Activated CD4-positive, alpha-beta T cell treated with anti-CD3 and anti-CD28 coated beads, Interleukin-2, amount 50 U/mL, for 1 hour (primary cell): ENCODE results near the gene UBTF.

Experiments
- DNase-seq: peaks from one replicate; pipeline ENCODE4 v3.0.0-alpha.2; 2020

Gene UBTF

DNA sequence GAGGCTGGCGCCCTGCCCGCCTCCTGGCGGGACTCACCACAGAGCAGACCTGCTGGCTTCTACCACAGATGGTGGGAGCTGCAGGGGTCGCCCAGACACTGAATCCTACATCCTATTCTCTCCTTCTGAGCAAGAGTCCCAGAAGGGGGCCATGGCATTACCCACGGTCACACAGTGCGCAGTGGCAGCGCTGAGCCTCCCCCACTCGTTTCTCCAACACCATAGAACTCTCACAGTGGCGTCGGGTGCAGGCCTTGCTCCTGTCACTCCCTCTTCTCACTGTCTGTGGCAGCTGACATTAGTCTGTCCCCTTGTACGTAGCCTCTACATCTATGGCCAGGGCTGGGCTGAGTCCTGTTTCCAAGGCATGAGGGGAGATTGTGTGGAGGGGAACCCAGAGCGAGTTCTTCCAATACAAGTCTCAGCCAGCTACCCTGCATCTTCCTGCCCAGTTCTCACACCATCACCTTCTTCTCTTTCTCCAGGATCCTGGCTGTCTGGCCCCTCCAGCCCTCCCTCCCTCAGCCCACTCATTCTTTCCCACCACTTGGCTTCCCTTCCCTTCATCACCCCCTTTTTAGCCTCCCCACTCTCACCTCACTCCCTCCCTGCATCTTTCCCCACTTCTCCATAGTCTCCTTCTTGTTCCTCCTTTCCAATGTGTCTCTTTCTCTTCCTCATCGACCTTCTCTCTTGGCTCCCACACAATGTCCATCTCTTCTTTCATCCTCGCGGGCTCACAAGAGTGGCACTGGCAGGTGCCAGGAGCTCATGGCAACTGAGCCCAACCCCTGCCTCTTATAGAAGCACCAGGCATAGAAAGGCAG is 5.9 kb downstream of the UBTF start:
- DNase-seq: no peak

DNA sequence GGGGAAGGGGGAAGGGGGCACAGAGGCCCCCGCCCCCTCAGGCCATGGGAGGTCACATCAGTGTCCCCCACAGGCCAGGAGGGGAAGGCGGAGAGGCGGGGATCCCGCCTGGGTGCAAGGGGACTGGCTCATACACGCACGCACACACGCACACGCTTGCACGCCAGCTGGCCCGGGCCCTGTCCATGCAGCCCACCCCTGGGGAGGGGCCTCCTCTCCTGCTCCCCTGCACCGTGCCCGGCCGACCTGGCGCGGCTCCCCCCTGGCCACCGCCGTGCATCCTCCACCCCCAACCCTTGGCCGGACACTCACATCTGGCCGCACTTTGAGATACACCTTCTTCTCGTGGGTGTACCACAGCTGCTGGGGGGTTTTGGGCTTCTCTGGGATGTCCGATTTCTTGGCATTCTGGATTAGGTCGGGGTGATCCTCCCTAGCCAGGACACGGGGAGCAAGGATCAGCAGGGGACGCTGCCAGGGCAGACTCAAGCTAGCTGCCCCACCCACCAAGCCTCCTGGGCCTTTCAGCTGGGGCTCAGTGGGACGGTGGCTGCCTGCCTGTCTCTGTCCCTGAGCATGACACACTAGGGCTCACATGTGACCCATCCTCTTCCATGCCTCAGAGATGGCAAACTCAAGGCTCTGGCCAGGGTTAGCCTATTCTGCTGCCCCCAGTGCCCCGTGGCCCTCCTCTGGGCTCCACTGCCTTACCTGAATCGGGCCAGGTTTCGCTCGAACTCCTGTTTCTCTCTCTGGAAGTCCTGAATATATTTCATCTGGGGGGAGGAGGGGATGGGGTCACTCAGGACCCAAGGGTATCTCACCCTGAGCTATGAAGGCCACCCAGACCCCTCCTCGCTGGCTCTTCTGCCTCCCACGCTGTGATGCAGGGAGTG is 6.7 kb downstream of the UBTF start:
- DNase-seq: no peak

DNA sequence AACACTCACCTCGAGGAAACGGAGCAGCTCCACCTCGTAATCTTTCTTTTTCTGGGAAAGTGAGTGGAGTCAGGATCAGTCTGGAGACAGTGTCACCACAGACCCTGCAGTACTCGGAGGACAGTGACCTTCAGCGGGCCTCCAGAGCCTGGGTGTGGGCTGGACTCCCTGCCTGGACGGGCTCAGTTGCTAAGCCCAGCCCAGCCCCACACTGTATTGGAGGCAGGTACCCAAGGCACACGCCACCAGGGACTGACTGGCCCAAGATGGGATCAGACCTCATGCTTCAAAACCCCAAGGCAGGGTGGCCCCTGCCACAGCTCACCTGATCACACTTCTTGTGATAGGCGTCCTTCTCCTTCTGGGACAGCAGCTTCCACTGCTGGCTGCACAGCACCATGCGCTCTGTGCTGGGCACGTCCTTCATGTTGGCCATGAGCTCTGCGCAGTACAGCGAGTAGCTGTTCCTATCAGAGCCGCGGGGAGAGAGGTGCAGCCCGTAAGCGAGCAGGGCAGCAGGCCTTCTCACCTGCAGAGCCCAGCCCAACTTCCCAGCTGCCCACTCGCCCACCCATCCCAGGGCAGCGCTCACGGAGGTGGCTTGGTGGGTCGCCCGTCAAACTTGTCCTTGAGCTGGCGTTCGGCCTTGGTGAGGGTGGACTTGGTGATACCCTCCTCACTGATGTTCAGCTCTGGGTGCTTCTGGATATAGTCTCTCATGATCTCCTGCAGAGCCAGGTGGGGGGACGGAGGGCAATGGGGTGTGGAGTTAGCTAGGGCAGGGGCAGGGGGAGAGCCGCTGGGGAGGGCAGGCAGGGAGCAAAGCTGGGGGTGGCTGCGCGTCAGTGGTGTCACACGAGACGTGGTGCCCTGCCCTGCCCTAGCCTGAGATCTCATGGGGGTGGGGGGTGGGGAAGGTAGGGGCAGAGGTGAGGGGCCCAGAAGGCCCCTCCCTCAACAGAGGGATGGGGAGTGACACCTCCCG is 7.9 kb downstream of the UBTF start:
- no peak for DNase-seq

DNA sequence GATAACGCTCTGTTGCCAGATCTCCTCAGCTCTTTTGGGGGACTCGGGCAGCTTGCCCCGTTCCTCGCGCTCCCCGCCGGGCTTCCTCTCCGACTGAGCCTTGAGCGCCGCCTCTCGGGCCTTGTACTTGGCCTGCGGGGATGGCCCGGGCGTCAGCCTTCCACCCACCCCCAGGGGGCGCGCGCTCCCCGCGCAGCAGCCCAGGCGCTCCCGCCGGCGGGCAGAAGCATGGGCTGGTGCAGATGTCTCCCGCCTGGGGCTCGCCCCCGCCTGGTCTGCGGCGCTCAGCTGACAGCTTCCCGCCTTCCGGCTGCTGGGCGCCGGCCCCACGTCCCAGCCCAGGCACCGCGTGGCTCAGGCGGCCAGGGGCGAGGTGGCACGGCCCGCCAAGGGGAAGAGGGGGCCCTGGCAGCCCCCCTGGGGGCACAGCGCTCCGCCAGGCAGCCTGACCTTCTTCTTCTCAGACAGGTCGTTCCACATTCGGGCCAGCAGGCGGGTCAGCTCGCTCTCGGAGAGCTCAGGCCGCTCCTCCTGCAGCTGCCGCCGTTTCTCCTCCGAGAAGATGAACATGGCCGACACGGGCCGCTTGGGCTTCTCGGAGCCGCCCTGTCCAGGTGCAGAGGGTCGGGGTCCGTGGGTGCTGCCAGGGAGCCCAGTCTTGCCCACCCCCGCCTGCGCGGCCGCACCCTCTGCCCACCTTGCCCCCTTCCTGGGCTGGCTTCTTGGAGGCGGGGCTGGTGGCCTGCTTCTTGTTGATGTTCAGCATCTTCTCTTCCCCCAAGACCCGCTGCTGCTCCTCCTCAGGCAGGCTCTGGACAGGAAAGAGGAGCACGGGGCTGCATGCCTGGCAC is 8.9 kb downstream of the UBTF start:
- peak; percentile 91 for DNase-seq

DNA sequence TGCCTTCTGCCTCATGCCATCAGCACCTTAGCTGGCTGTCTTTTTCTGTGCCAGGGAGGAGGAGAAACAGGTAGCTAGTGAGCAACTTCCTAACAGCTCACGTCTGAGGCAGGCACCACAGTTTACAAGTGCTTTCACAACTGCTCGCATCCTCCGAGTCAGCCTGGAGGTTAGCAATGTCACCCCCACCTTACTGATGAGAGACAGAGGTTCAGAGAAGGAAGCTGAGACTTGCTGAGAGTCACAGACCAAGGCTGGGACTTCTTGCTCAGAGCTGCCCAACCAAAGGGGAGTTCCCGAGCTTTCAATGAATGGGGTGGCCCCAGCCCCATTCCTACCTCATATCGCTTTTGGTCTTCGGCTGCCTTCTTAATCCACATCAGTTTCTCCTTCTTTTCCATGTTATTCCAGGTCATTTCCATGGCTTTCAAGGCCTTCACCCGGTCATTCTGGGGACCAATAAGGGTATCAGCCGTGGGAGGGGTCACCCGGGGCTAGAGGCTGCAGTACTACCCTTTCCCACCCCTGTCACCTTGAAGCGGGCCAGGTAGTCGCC is 9.6 kb downstream of the UBTF start:
- no peak for DNase-seq

DNA sequence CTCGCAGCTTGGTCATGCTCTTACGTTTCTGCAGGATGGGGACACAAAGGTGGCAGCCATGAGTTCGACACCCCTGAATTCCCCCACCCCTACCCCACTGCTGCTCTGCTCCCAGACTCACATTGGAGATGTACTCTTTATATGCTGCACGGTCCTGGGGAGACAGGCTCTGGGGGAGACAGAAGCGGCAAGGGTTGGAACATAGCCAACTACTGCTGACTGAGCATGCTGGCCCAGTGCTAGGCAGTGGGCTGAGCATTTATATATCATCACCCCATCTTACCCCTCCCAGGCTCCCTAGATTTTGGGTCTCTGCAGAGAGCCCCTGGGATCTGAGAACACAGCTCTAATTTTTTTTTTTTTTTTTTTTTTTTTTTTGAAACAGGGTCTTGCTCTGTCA is 11.7 kb downstream of the UBTF start:
- DNase-seq: no peak

DNA sequence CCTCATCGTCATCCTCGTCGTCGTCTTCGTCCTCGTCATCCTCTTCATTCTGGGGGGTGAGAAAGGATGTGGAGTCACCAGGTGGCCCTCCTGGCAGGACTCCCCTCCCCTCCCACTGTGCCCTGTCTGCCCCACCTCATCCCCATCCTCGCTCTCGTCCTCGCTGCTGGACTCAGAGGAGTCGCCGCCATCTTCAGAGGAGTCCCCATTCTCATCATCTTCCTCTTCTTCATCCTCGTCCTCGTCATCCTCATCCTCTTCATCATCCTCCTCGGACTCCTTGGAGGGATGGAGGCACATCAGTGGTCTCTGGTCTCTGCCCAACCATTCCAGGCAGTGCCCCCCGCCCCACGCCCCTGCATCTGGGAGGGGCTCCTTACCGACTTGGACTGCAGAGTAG is 12.2 kb downstream of the UBTF start:
- DNase-seq: no peak

DNA sequence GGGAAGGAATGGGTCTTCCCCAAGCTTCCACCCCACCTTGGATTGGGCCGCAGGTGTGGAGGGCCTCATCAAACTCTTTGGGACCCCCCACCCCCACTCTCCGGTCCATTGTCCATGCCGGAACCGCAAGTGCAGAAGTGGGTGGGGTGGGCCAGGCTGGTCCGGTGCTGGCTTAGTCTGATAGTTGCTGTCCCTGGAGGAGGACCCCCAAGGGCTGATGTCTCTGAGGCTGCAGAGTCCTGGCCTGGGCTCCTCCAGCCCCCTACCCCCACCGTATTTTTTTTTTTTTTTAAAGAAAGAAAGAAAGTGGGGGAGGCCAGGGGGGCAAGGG is 12.7 kb downstream of the UBTF start:
- no peak for DNase-seq

DNA sequence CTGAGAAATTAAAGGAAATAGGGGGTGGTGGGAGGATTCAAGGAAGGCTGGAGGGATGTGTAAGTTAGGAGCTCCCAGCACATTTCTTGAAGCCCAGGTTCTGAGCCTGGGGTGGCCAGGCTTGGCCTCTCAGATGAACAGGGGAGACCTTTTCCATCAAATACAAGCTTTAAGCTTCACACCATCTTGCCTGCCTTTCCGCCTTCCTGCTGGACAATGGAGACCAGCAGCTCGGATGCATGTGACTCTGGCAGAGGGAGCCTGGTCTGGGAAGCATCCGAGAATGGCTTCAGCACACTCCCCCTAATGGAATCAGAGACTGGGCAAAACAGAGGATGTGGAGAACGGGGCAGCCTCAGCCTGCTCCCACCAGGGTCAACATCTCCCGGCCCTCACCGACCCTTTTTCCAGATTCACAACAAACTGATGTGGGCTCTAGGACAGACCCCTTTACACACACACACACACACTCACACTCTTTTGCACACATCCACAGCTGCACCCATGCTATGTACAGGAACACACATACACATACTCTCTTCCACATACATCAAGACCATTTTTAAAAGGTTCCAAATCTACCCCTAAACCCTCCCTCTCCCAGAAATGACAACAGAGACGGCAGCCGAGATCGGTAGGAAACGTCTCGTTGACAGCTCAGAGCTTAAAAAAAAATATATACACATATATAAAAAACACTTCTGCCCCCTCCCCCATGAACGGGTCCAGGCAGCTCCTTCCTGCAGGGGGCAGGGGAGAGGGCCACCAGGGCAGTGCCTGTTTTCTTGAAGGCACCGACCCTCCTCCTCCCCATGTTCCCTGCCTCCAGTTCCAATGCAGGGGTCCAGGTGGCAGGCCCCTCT is 13.3 kb downstream of the UBTF start:
- DNase-seq: no peak

DNA sequence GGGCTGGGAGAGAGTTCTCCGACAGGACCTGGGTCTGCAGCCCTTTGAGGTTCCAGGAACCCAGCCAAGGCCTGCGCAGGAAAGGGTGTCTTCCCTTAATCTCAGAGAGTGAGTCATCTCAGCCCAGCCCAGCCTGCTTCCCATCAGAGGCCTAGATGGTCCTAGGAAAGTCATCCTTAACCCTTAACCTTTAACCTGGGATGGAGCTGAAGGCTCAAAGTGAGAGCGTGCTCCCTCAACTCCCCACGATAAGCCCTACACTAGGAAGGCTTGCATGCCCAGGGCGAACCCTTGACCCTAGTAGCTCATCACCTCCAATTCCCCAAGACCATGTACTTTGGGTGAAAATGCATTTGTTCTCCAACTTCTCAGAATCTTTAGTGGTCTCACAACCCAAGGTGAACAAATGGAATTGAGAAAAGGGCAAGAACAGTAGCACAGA is 15.0 kb downstream of the UBTF start:
- no peak for DNase-seq

DNA sequence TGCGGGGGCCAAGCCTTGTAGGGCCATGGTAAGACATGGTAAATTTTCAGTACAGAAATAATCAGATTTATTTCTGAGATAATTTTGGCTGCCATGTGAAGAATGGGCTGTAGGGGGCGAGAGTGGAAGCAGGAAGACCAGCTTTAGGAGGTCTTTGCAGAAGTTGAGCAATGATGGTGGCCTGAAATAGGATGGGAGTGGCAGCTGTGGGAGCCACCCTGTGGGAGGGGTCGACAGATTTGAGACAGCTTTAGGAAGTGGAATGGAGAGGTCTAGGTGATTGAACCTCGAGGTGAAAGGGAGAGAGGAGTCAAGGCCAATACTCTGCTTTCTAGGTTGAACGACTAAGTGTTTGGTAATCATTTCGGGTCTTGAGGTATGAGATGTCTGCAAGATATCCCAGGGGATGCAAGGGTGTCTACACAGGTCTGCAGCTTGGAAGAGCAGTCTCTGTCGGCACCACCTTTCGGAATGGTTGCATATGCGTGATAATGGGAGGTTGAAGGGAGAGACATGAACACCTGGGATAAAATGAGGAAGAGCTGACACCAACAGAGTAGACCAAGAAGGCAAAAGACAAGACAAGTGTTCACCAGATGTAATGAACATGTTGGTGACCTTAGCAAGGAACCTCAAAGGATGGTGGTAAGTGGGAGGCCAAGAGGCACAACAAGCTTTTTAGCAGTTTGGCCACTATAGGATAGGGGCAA is 15.6 kb downstream of the UBTF start:
- peak; percentile 39 for DNase-seq

DNA sequence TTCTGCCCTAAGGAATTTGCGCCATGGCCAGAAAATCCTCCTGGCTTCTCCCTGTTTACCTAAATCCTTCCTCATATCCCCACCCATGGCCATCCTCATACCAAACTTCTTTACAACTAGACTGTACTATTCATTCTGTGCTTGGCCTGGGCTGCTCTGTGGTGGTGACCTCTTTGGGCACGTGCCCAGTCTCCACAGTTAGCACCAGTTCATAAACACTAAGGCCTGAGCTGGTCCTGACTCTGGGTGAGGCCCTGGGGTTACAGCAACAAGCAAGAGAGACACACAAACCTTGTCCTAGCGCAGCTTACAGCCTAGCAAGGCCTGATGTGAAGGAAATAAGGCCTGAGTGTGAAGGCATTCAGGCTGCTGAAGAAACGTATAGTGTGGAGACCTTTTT is 16.7 kb downstream of the UBTF start:
- DNase-seq: no peak

DNA sequence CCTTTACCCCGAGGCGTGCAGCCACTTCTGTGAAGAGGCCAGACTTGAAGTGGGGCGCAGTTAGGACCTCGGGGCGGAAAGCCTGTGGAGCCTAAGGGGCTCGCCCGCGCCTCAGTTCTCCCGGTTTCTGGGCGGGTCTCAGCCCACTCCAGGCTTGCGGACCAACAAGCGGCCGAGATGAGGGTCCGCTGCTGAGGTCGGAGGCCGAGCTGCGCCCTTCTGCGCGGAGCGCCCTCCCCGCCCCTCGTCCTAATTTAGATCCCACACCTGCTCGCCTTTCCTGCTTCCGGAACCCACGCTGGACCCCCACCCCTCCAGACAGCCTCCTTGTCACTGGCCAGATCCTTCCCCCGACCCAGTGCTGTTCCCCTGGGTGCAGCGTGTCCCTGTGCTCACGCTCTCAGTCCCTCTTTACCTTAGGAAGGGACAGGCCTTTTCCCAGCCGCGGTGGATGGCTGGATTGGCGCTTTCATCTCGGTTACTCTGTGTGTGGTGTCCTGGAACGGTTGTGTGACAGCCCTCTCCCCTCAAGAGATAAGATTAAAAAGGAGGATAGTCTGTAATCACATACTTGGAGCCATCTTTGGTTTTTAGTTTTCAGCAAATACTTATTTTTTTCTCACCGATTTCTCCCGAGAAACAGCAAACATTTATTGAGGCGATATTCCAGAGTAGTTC is 18.9 kb downstream of the UBTF start:
- DNase-seq: no peak

DNA sequence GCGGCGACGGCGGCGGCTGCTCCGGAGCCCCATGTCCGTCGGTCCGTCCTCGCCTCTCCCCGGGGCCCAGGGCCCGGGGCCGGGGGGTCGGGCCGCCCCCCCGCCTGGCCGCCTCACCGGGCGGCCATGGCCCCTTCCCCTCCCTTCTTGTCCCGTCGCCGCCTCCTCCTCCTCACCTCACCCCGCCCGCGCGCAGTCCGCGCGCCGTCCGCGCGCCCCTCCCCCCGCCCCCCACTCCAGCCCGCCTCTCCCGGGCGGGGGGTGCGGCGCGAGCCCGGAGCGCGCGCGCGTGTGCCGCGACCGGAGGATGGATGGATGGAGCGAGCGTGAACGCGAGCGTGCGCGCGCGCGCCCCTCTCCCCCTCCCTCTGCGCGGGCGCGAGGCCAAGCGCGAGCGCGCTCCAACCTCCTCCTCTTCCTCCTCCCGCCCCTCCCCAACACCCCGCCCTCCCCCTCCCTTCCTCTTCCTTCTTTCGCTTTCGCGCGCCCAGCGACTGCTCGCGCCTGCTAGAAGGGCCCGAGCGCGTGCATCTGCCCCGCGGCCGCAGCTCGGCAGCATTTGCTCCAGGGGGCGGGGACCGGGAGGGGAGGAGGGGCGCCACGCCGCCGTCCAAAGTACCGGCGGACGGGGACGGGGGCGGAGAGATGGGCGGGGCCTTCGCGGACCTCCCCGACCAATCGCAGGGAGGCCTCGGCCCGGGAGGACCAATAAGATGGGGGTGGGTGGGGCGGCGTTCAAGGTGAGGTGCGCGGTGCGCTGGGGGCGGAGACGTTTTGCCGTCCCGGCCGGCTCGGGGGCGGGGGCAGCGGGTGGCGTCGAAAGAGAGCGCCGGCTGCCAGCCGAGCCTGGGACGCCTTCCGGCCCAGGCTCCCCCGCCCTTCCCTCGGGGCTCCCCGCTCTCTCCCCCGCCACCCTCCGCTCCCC is 19.7 kb downstream of the UBTF start, which contains the start of gene ATXN7L3:
TSS of gene ATXN7L3 (minus strand) at position 332 of the 925 bp plus-strand sequence. CDS start 1,814 bp downstream, outside the sequence.
- DNase-seq: peak; percentile 100

DNA sequence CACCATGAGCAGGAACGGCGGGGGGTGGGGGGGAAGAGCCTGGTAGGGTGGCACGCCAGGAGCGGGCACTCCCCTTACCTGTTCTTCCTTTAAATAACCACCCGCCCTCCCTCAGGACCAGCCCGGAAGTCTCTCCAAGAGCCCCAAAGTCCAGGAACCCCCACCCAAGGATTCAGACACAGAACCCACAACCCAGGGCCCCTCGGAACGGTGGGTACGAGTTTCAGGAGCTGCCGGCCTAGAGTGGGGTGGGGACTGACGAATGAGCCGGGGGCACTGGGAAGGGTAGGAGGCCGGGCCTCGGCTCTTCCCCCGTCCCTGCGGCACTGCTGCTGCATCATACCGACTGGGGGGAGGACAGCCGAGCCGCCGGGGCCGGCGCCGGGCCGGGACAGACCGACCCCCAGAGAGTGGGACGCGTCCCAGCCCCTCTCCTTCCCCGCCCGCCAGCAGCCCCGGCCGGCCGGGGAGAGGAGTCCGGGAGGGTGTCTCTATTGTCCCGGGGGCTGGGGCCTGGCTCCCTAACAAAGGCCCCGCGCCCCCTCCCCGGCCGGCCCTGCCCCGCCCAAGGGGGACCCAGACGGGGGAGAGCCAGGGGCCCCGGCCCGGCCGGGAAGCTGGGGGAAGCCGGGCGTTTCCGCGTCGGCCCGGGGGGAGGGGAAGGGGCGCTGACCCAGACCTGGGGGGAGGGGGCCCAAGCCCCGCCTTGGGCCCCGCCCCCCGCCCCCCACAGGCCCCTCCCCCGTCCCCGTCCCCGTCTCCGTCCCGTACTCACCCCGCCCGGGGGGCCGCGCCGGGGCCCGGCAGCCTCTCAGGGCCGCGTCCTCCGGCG is 20.5 kb downstream of the UBTF start:
- peak; percentile 45 for DNase-seq

DNA sequence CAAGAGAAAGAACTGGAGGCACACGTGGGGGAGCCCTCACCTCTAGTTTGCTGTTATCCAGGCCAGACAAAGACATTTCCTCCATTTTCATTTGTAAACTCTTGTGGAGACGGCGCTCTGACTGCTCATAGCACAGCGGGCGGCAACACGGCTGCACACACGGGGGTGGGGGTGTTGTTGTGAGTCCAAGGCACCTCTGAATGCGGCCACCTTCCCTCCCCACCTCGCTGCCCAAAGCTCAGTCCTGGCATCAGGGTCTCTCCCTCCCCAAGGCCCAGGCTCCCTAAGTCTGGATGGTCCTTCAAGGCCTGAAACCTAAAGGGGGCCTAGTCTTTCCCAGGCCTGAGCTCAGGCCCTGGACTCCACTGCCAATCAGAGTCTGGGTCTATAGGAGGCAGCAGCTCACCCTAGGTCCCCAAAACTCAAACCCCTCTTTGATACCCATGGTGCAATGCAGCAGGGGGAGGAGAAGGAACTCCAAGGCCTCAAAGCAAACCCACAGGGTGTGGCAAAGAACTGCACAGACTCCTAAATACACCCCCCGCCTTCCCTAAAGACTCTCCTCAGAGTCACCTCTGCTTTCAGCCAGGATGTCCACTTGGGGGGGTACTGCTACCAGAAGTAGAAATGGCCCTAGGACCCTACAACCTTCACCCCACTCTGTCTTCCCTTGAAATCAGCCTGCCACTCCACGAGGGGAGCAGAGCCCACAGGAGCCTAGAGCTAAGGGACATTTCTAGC is 21.3 kb downstream of the UBTF start:
- peak; percentile 50 for DNase-seq
